ENCODE results near the gene C1QTNF6. TPM values are rescaled to one million over a fixed set of nuclear protein-coding genes. Genes with fewer than 3 reads are reported as not detected.
"Not testable (repeated sequence)": the region's sequence is repeated elsewhere in the genome, so short reads cannot be mapped to it uniquely, and the experiment has no call there.

Gene C1QTNF6
- total and polyA plus RNA-seq, 2 donors (not counting 1 experiment from before 2014, with no cell fraction given) = 3.5 to 7.4 TPM

GRCh38 chr22:37203354-37204044 is 15.5 kb upstream of the C1QTNF6 start:
- H3K4me2 ChIP-seq (ENCODE audit: extremely low read depth, insufficient read depth, low read length) = no peak overlapping the region
- no peak overlapping the region for H3K4me3 ChIP-seq (replicated peaks in 1 of 4; ENCODE audit: control extremely low read depth in 1 of 4, insufficient read depth in 1 of 4, low read depth in 3 of 4, low read length in 4 of 4)
- no peak overlapping the region for H3K9ac ChIP-seq (ENCODE audit: insufficient read depth, low read length)
- H4K20me1 ChIP-seq (ENCODE audit: control insufficient read depth, extremely low read depth, insufficient read depth, low read length) = no peaks in the 10 kb centered on the region
- H3K36me3 ChIP-seq (ENCODE audit: control insufficient read depth, insufficient read depth, low read length) = no peaks in the 10 kb centered on the region
- H3K27me3 ChIP-seq (ENCODE audit: control insufficient read depth, insufficient read depth, low read length) = no peaks in the 10 kb centered on the region
- no peaks in the 10 kb centered on the region for H3K79me2 ChIP-seq (ENCODE audit: control insufficient read depth, insufficient read depth, low read length)
- DNase-seq (ENCODE audit: low read depth in 2 of 2) = no peak
- H3K9me3 ChIP-seq (ENCODE audit: control insufficient read depth, insufficient read depth, low read depth, low read length) = no peaks in the 10 kb centered on the region
- no peak overlapping the region for H2AFZ ChIP-seq (ENCODE audit: low read length)
- H3K4me1 ChIP-seq (ENCODE audit: control insufficient read depth, extremely low read depth, insufficient read depth, low read length) = peaks cover 3% of the 10 kb centered on the region
- H3K27ac ChIP-seq (ENCODE audit: insufficient read depth, low read length) = no peak overlapping the region
- TF ChIP-seq EZH2 (IDR thresholded peaks at IDR 0.05; ENCODE audit: low read length, missing control alignments) (no peak), CTCF (conservative IDR thresholded peaks at IDR 0.05 in 1 of 2, IDR thresholded peaks at IDR 0.05 in 1 of 2; ENCODE audit: low read depth in 1 of 2, low read length in 2 of 2) (no peak)

GRCh38 chr22:37202716-37203115 is 14.7 kb upstream of the C1QTNF6 start:
- no peaks in the 10 kb centered on the region for H3K36me3 ChIP-seq (ENCODE audit: control insufficient read depth, insufficient read depth, low read length)
- no peaks in the 10 kb centered on the region for H4K20me1 ChIP-seq (ENCODE audit: control insufficient read depth, extremely low read depth, insufficient read depth, low read length)
- peaks cover 9% of the 10 kb centered on the region for H3K4me1 ChIP-seq (ENCODE audit: control insufficient read depth, extremely low read depth, insufficient read depth, low read length)
- no peaks in the 10 kb centered on the region for H3K79me2 ChIP-seq (ENCODE audit: control insufficient read depth, insufficient read depth, low read length)
- H3K9ac ChIP-seq (ENCODE audit: insufficient read depth, low read length) = no peak overlapping the region
- H3K4me3 ChIP-seq (replicated peaks in 1 of 4; ENCODE audit: control extremely low read depth in 1 of 4, insufficient read depth in 1 of 4, low read depth in 3 of 4, low read length in 4 of 4) = no peak overlapping the region
- H3K27ac ChIP-seq (ENCODE audit: insufficient read depth, low read length) = no peak overlapping the region
- H3K4me2 ChIP-seq (ENCODE audit: extremely low read depth, insufficient read depth, low read length) = no peak overlapping the region
- no peaks in the 10 kb centered on the region for H3K9me3 ChIP-seq (ENCODE audit: control insufficient read depth, insufficient read depth, low read depth, low read length)
- no peak for DNase-seq (ENCODE audit: low read depth in 2 of 2)
- no peak overlapping the region for H2AFZ ChIP-seq (ENCODE audit: low read length)
- no peaks in the 10 kb centered on the region for H3K27me3 ChIP-seq (ENCODE audit: control insufficient read depth, insufficient read depth, low read length)
- TF ChIP-seq EZH2 (IDR thresholded peaks at IDR 0.05; ENCODE audit: low read length, missing control alignments) = no peak
- TF ChIP-seq CTCF (conservative IDR thresholded peaks at IDR 0.05 in 1 of 2, IDR thresholded peaks at IDR 0.05 in 1 of 2; ENCODE audit: low read depth in 1 of 2, low read length in 2 of 2) = no peak

GRCh38 chr22:37202001-37202555 is 14.0 kb upstream of the C1QTNF6 start:
- Histone ChIP-seq H3K36me3 (ENCODE audit: control insufficient read depth, insufficient read depth, low read length) (no peaks in the 10 kb centered on the region), H3K79me2 (ENCODE audit: control insufficient read depth, insufficient read depth, low read length) (no peaks in the 10 kb centered on the region), H3K4me1 (ENCODE audit: control insufficient read depth, extremely low read depth, insufficient read depth, low read length) (peaks cover 16% of the 10 kb centered on the region), H3K4me3 (replicated peaks in 1 of 4; ENCODE audit: control extremely low read depth in 1 of 4, insufficient read depth in 1 of 4, low read depth in 3 of 4, low read length in 4 of 4) (no peak overlapping the region), H3K9me3 (ENCODE audit: control insufficient read depth, insufficient read depth, low read depth, low read length) (no peaks in the 10 kb centered on the region), H4K20me1 (ENCODE audit: control insufficient read depth, extremely low read depth, insufficient read depth, low read length) (no peaks in the 10 kb centered on the region), H3K27me3 (ENCODE audit: control insufficient read depth, insufficient read depth, low read length) (no peaks in the 10 kb centered on the region), H2AFZ (ENCODE audit: low read length) (no peak overlapping the region), H3K4me2 (ENCODE audit: extremely low read depth, insufficient read depth, low read length) (no peak overlapping the region), H3K9ac (ENCODE audit: insufficient read depth, low read length) (no peak overlapping the region), H3K27ac (ENCODE audit: insufficient read depth, low read length) (no peak overlapping the region)
- DNase-seq (ENCODE audit: low read depth in 2 of 2) = no peak
- TF ChIP-seq CTCF (conservative IDR thresholded peaks at IDR 0.05 in 1 of 2, IDR thresholded peaks at IDR 0.05 in 1 of 2; ENCODE audit: low read depth in 1 of 2, low read length in 2 of 2) (no peak), EZH2 (IDR thresholded peaks at IDR 0.05; ENCODE audit: low read length, missing control alignments) (no peak)

DNA sequence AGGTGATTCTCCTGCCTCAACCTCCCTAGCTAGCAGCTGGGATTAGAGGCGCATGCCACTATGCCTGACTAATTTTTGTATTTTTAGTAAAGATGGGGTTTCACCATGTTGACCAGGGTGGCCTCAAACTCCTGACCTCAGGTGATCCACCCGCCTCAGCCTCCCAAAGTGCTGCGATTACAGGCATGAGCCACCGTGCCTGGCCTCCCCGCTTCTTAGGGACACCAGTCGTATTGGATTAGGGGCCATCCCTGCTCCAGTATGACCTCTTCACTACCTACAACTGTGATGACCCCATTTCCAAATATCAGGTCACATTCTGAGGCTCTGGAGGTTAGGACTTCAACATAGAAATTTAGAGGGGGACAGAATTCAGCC is 13.4 kb upstream of the C1QTNF6 start:
- not testable (repeated sequence) for H3K36me3 ChIP-seq (ENCODE audit: control insufficient read depth, insufficient read depth, low read length); H3K9ac ChIP-seq (ENCODE audit: insufficient read depth, low read length); H4K20me1 ChIP-seq (ENCODE audit: control insufficient read depth, extremely low read depth, insufficient read depth, low read length); H3K4me3 ChIP-seq (replicated peaks in 1 of 4; ENCODE audit: control extremely low read depth in 1 of 4, insufficient read depth in 1 of 4, low read depth in 3 of 4, low read length in 4 of 4); H3K79me2 ChIP-seq (ENCODE audit: control insufficient read depth, insufficient read depth, low read length); H3K9me3 ChIP-seq (ENCODE audit: control insufficient read depth, insufficient read depth, low read depth, low read length); H3K27me3 ChIP-seq (ENCODE audit: control insufficient read depth, insufficient read depth, low read length); H3K27ac ChIP-seq (ENCODE audit: insufficient read depth, low read length); DNase-seq (ENCODE audit: low read depth in 2 of 2); H3K4me2 ChIP-seq (ENCODE audit: extremely low read depth, insufficient read depth, low read length); H2AFZ ChIP-seq (ENCODE audit: low read length)
- peaks cover 19% of the 10 kb centered on the region for H3K4me1 ChIP-seq (ENCODE audit: control insufficient read depth, extremely low read depth, insufficient read depth, low read length)

Measured in fibroblast of lung (primary cell).